ENCODE measurements around the gene STAB1.

Gene STAB1

DNA sequence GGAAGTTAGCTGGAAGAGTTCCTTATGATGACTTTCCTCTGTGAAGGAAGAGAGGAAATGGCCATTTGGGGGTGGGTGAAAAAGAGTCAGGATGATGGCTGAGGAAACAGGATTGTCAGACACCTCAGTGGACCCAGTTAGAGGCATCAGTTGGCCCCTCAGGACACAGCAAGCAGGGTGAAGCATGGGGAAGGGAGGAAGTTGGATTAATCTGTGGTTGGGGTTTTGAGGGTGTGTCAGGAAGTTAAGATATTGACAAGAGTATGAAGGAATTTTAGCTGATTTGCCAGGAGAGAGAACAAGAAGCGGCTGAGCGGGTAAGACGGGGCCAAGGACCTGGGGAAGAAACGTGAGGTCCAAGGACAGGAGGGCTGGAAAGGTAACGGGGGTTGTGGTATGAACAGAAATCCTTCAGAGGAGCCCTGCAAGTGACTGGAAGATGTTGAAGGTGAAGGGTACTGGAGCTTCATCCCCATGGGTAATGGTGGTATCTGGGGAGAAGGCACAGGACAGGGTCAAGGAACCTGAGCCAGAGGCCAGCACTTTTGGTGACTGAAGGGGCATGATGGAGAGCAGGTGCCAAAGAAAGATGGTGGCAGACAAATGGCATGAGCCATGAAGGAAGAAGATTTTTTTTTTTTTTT is 44.0 kb downstream of the STAB1 start:
- TF ChIP-seq, protein P1, sequence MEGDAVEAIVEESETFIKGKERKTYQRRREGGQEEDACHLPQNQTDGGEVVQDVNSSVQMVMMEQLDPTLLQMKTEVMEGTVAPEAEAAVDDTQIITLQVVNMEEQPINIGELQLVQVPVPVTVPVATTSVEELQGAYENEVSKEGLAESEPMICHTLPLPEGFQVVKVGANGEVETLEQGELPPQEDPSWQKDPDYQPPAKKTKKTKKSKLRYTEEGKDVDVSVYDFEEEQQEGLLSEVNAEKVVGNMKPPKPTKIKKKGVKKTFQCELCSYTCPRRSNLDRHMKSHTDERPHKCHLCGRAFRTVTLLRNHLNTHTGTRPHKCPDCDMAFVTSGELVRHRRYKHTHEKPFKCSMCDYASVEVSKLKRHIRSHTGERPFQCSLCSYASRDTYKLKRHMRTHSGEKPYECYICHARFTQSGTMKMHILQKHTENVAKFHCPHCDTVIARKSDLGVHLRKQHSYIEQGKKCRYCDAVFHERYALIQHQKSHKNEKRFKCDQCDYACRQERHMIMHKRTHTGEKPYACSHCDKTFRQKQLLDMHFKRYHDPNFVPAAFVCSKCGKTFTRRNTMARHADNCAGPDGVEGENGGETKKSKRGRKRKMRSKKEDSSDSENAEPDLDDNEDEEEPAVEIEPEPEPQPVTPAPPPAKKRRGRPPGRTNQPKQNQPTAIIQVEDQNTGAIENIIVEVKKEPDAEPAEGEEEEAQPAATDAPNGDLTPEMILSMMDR (IDR thresholded peaks at IDR 0.05; ENCODE audit: low read length, missing control alignments), result no peak
- H3K4me3 ChIP-seq (replicated peaks; ENCODE audit: low read depth, low read length), result no peak overlapping the region
- no peak for DNase-seq (ENCODE audit: low read depth)

- no peak overlapping the region for H3K4me3 ChIP-seq (replicated peaks; ENCODE audit: low read depth, low read length)
- TF ChIP-seq, protein P1 (IDR thresholded peaks at IDR 0.05; ENCODE audit: low read length, missing control alignments), result no peak
- DNase-seq (ENCODE audit: low read depth), result no peak
Observed at GRCh38 chr3:52541050-52541449, 45.9 kb downstream of the STAB1 start.

GRCh38 chr3:52544937-52545336 is 49.8 kb downstream of the STAB1 start:
- TF ChIP-seq, protein P1 (IDR thresholded peaks at IDR 0.05; ENCODE audit: low read length, missing control alignments), result no peak
- no peak for DNase-seq (ENCODE audit: low read depth)
- H3K4me3 ChIP-seq (replicated peaks; ENCODE audit: low read depth, low read length), result no peak overlapping the region

GRCh38 chr3:52546111-52546901 is 51.2 kb downstream of the STAB1 start:
- TF ChIP-seq, protein P1 (IDR thresholded peaks at IDR 0.05; ENCODE audit: low read length, missing control alignments), result no peak
- no peak for DNase-seq (ENCODE audit: low read depth)

DNA sequence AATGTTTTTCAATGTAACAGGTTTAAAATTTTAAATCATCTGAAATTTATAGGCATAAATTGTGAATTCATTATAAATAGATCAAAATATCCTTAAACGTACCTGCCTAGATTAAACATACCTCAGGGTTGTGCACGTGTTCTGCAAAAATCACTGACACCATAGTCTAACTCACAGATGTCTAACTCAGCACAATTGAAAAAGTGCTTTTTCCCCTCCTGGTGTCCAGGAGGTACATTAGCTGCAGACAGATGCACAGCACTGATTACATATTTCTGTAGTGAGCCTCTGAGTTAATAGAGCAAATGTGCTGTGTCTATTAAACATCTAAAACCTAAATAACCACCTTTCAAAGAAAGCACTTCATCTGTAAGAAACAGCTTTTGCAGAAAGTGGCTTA is 52.0 kb downstream of the STAB1 start:
- DNase-seq (ENCODE audit: low read depth), result no peak
- TF ChIP-seq, protein P1 (IDR thresholded peaks at IDR 0.05; ENCODE audit: low read length, missing control alignments), result no peak
- H3K4me3 ChIP-seq (replicated peaks; ENCODE audit: low read depth, low read length), result no peak overlapping the region

More at GRCh38 chr3:52546111-52546901, 51.2 kb downstream of the STAB1 start:
- no peak overlapping the region for H3K4me3 ChIP-seq (replicated peaks; ENCODE audit: low read depth, low read length)

GRCh38 chr3:52551118-52551517 is 56.0 kb downstream of the STAB1 start:
- DNase-seq (ENCODE audit: low read depth), result no peak
- TF ChIP-seq, protein P1 (IDR thresholded peaks at IDR 0.05; ENCODE audit: low read length, missing control alignments), result no peak
- H3K4me3 ChIP-seq (replicated peaks; ENCODE audit: low read depth, low read length), result no peak overlapping the region

Data from fibroblast of pulmonary artery (primary cell).